ENCODE results near the gene EPS8L3. TPM values are rescaled to one million over a fixed set of nuclear protein-coding genes. Genes with fewer than 3 reads are reported as not detected.

The EPS8L3 gene
- total RNA-seq, 1 experiment from 2014 or later = 0.96 TPM

DNA sequence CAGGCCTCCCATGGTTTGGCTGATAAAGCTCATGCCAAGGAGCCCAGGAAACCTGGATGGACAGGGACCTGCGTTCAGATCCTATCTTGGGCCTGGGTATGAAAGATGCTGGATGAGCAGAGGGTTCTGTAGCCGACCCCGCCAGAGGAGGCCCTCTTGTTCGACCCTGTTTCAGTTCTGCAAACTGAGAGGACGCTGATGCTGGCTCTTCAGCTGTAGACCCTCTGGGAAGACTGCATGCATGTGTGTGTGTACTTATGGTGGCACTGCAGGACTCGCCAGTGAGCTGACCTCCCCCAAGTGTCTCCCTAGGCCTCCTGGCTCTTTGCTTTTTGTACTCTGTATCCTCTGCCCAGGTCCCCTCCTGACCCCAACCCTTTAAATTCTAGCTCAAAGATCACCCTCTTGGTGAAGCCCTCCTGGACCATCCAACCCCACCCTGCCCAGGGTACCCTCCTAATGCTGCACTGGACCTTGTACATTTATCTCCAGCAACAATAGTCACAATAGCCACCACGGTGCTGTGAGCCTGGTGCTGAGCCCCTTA, 1.6 kb downstream of the EPS8L3 start:
- TF ChIP-seq ELF1 (IDR thresholded peaks at IDR 0.05; ENCODE audit: borderline replicate concordance, low read depth) (no peak), SRF (IDR thresholded peaks at IDR 0.05; ENCODE audit: low read depth) (no peak), YY1 (IDR thresholded peaks at IDR 0.05; ENCODE audit: extremely low read depth, insufficient replicate concordance, low read depth, low read length) (no peak), ZNF274 (IDR thresholded peaks at IDR 0.05; ENCODE audit: low read depth, low read length) (no peak), FOSL1 (IDR thresholded peaks at IDR 0.05; ENCODE audit: low read depth) (no peak)
- TF ChIP-seq, protein P1, sequence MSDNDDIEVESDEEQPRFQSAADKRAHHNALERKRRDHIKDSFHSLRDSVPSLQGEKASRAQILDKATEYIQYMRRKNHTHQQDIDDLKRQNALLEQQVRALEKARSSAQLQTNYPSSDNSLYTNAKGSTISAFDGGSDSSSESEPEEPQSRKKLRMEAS (IDR thresholded peaks at IDR 0.05) = no peak
- TF ChIP-seq, protein P2, sequence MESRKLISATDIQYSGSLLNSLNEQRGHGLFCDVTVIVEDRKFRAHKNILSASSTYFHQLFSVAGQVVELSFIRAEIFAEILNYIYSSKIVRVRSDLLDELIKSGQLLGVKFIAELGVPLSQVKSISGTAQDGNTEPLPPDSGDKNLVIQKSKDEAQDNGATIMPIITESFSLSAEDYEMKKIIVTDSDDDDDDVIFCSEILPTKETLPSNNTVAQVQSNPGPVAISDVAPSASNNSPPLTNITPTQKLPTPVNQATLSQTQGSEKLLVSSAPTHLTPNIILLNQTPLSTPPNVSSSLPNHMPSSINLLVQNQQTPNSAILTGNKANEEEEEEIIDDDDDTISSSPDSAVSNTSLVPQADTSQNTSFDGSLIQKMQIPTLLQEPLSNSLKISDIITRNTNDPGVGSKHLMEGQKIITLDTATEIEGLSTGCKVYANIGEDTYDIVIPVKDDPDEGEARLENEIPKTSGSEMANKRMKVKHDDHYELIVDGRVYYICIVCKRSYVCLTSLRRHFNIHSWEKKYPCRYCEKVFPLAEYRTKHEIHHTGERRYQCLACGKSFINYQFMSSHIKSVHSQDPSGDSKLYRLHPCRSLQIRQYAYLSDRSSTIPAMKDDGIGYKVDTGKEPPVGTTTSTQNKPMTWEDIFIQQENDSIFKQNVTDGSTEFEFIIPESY (IDR thresholded peaks at IDR 0.05; ENCODE audit: extremely low read depth, insufficient replicate concordance, low read length) = no peak
- TF ChIP-seq, protein P3, sequence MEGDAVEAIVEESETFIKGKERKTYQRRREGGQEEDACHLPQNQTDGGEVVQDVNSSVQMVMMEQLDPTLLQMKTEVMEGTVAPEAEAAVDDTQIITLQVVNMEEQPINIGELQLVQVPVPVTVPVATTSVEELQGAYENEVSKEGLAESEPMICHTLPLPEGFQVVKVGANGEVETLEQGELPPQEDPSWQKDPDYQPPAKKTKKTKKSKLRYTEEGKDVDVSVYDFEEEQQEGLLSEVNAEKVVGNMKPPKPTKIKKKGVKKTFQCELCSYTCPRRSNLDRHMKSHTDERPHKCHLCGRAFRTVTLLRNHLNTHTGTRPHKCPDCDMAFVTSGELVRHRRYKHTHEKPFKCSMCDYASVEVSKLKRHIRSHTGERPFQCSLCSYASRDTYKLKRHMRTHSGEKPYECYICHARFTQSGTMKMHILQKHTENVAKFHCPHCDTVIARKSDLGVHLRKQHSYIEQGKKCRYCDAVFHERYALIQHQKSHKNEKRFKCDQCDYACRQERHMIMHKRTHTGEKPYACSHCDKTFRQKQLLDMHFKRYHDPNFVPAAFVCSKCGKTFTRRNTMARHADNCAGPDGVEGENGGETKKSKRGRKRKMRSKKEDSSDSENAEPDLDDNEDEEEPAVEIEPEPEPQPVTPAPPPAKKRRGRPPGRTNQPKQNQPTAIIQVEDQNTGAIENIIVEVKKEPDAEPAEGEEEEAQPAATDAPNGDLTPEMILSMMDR (IDR thresholded peaks at IDR 0.05 in 2 of 3, conservative IDR thresholded peaks at IDR 0.05 in 1 of 3; ENCODE audit: borderline replicate concordance in 1 of 3, insufficient read depth in 1 of 3, low read depth in 2 of 3, low read length in 2 of 3) = no peak
- TF ChIP-seq, protein P4, sequence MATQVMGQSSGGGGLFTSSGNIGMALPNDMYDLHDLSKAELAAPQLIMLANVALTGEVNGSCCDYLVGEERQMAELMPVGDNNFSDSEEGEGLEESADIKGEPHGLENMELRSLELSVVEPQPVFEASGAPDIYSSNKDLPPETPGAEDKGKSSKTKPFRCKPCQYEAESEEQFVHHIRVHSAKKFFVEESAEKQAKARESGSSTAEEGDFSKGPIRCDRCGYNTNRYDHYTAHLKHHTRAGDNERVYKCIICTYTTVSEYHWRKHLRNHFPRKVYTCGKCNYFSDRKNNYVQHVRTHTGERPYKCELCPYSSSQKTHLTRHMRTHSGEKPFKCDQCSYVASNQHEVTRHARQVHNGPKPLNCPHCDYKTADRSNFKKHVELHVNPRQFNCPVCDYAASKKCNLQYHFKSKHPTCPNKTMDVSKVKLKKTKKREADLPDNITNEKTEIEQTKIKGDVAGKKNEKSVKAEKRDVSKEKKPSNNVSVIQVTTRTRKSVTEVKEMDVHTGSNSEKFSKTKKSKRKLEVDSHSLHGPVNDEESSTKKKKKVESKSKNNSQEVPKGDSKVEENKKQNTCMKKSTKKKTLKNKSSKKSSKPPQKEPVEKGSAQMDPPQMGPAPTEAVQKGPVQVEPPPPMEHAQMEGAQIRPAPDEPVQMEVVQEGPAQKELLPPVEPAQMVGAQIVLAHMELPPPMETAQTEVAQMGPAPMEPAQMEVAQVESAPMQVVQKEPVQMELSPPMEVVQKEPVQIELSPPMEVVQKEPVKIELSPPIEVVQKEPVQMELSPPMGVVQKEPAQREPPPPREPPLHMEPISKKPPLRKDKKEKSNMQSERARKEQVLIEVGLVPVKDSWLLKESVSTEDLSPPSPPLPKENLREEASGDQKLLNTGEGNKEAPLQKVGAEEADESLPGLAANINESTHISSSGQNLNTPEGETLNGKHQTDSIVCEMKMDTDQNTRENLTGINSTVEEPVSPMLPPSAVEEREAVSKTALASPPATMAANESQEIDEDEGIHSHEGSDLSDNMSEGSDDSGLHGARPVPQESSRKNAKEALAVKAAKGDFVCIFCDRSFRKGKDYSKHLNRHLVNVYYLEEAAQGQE (IDR thresholded peaks at IDR 0.05; ENCODE audit: low read depth) = no peak
- TF ChIP-seq, protein P5, sequence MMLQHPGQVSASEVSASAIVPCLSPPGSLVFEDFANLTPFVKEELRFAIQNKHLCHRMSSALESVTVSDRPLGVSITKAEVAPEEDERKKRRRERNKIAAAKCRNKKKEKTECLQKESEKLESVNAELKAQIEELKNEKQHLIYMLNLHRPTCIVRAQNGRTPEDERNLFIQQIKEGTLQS (IDR thresholded peaks at IDR 0.05) = no peak
- Histone ChIP-seq H3K27me3 (ENCODE audit: insufficient read depth, low read length) (no peaks in the 10 kb centered on the region), H3K36me3 (ENCODE audit: control insufficient read depth in 1 of 2, insufficient read depth in 2 of 2, low read length in 2 of 2) (no peaks in the 10 kb centered on the region), H3K79me2 (ENCODE audit: insufficient read depth, low read length) (no peaks in the 10 kb centered on the region), H4K20me1 (ENCODE audit: insufficient read depth) (no peaks in the 10 kb centered on the region), H3K4me2 (ENCODE audit: low read length) (no peak overlapping the region), H3K4me3 (replicated peaks in 1 of 2; ENCODE audit: low read depth in 1 of 2, low read length in 2 of 2) (no peak overlapping the region), H3K9me2 (ENCODE audit: insufficient read depth) (no peaks in the 10 kb centered on the region), H3K9me3 (ENCODE audit: control insufficient read depth in 1 of 2, insufficient read depth in 1 of 2, low read depth in 1 of 2, low read length in 2 of 2) (no peaks in the 10 kb centered on the region), H3K9ac (ENCODE audit: low read length) (no peak overlapping the region), H3K27ac (ENCODE audit: low read depth, low read length) (no peak overlapping the region), H2AFZ (ENCODE audit: low read depth, low read length, poor library complexity, severe bottlenecking) (no peak overlapping the region), H3K4me1 (ENCODE audit: control insufficient read depth in 1 of 2, insufficient read depth in 2 of 2, low read length in 2 of 2) (peaks cover 12 to 22% of the 10 kb centered on the region in 2 experiments)
- RAD21 ChIA-PET (ENCODE audit: low non-redundant PET in 1 of 2, low total read pairs in 2 of 2, uncharacterized antibody in 2 of 2, unreplicated experiment in 2 of 2) = no interaction called here
- no TSS peak for BruUV-seq (replicated peaks)
- POLR2A ChIA-PET = no interaction called here
- CTCF ChIA-PET = no interaction called here
- intact Hi-C loops (cut with micrococcal nuclease) = no loop called here
- DNase-seq (ENCODE audit: low read depth, low spot score) (no peak), ATAC-seq (no peak)

All from HCT116 (cell line).